ENCODE data around the gene APC. TPM values are rescaled to one million over a fixed set of nuclear protein-coding genes. Genes with fewer than 3 reads are reported as not detected.

APC gene
- total and polyA plus RNA-seq, 2 donors (not counting 1 experiment from before 2014, with no cell fraction given): 8.1 to 55.8 TPM

GRCh38 chr5:112689155-112689909 is 48.4 kb upstream of the APC start:
- intact Hi-C loops (cut with micrococcal nuclease): no loop called here
- Mint-ChIP-seq H3K27ac (no peak overlapping the region), H3K9me3 (ENCODE audit: insufficient read depth) (no peaks in the 10 kb centered on the region), H3K4me1 (peaks cover 14% of the 10 kb centered on the region), H3K4me3 (no peak overlapping the region), H3K27me3 (peaks cover 10% of the 10 kb centered on the region)
- no peak for DNase-seq
- H3K9me3 ChIP-seq (ENCODE audit: control extremely low read depth in 1 of 3, control insufficient read depth in 2 of 3, insufficient read depth in 1 of 3, low read length in 2 of 3): peaks cover 0 to 7% (median 0%) of the 10 kb centered on the region in 3 donors
- no peak for ATAC-seq (ENCODE audit: low read depth)
- H3K4me2 ChIP-seq (replicated peaks; ENCODE audit: low read depth, low read length, poor library complexity, severe bottlenecking): no peak overlapping the region
- no peak overlapping the region for H3K9ac ChIP-seq (ENCODE audit: low read length)
- no peaks in the 10 kb centered on the region for H3K36me3 ChIP-seq (replicated peaks in 1 of 2; ENCODE audit: control extremely low read depth in 1 of 2, control insufficient read depth in 1 of 2, extremely low read depth in 1 of 2, insufficient read depth in 2 of 2, low read length in 1 of 2)
- H4K20me1 ChIP-seq (ENCODE audit: control insufficient read depth, insufficient read depth, low read length, poor library complexity, severe bottlenecking): no peaks in the 10 kb centered on the region
- H3K79me2 ChIP-seq (ENCODE audit: control insufficient read depth, insufficient read depth, low read length): no peaks in the 10 kb centered on the region
- CTCF ChIA-PET: no interaction called here
- TF ChIP-seq CTCF (IDR thresholded peaks at IDR 0.05) (no peak), EZH2 (IDR thresholded peaks at IDR 0.05; ENCODE audit: borderline replicate concordance, insufficient read depth, low read depth, low read length, poor library complexity, severe bottlenecking) (no peak)
- 0% methylated on average over 1 of the region's 3 CpGs for WGBS (ENCODE audit: insufficient coverage)
- no peak overlapping the region for H3K4me3 ChIP-seq (ENCODE audit: control extremely low read depth in 1 of 5, extremely low read depth in 1 of 5, insufficient read depth in 1 of 5, low read depth in 2 of 5, low read length in 4 of 5)
- no peak overlapping the region for H3K27ac ChIP-seq (ENCODE audit: low read length in 2 of 2)
- POLR2A ChIA-PET: no interaction called here
- no peak overlapping the region for H2AFZ ChIP-seq (ENCODE audit: insufficient read depth, low read depth, low read length, poor library complexity, severe bottlenecking)
- peaks cover 6 to 13% of the 10 kb centered on the region in 2 donors for H3K4me1 ChIP-seq (ENCODE audit: control insufficient read depth in 2 of 2, insufficient read depth in 2 of 2, low read length in 2 of 2)
- peaks cover 0 to 6% (median 0%) of the 10 kb centered on the region in 4 experiments for H3K27me3 ChIP-seq (replicated peaks in 1 of 4; ENCODE audit: control extremely low read depth in 1 of 4, control insufficient read depth in 3 of 4, insufficient read depth in 4 of 4, low read length in 3 of 4)

GRCh38 chr5:112690605-112691338 is 46.9 kb upstream of the APC start:
- intact Hi-C loops (cut with micrococcal nuclease): no loop called here
- Mint-ChIP-seq H3K9me3 (ENCODE audit: insufficient read depth) (no peaks in the 10 kb centered on the region), H3K4me1 (peaks cover 7% of the 10 kb centered on the region), H3K4me3 (no peak overlapping the region), H3K27me3 (peaks cover 13% of the 10 kb centered on the region), H3K27ac (no peak overlapping the region)
- Histone ChIP-seq H3K27me3 (replicated peaks in 1 of 4; ENCODE audit: control extremely low read depth in 1 of 4, control insufficient read depth in 3 of 4, insufficient read depth in 4 of 4, low read length in 3 of 4) (peaks cover 0 to 6% (median 0%) of the 10 kb centered on the region in 4 experiments), H2AFZ (ENCODE audit: insufficient read depth, low read depth, low read length, poor library complexity, severe bottlenecking) (no peak overlapping the region), H3K79me2 (ENCODE audit: control insufficient read depth, insufficient read depth, low read length) (no peaks in the 10 kb centered on the region), H3K9me3 (ENCODE audit: control extremely low read depth in 1 of 3, control insufficient read depth in 2 of 3, insufficient read depth in 1 of 3, low read length in 2 of 3) (peaks cover 0 to 7% (median 0%) of the 10 kb centered on the region in 3 donors), H3K36me3 (replicated peaks in 1 of 2; ENCODE audit: control extremely low read depth in 1 of 2, control insufficient read depth in 1 of 2, extremely low read depth in 1 of 2, insufficient read depth in 2 of 2, low read length in 1 of 2) (no peaks in the 10 kb centered on the region), H3K4me2 (replicated peaks; ENCODE audit: low read depth, low read length, poor library complexity, severe bottlenecking) (no peak overlapping the region), H3K27ac (ENCODE audit: low read length in 2 of 2) (no peak overlapping the region), H3K4me3 (ENCODE audit: control extremely low read depth in 1 of 5, extremely low read depth in 1 of 5, insufficient read depth in 1 of 5, low read depth in 2 of 5, low read length in 4 of 5) (no peak overlapping the region), H4K20me1 (ENCODE audit: control insufficient read depth, insufficient read depth, low read length, poor library complexity, severe bottlenecking) (no peaks in the 10 kb centered on the region), H3K4me1 (ENCODE audit: control insufficient read depth in 2 of 2, insufficient read depth in 2 of 2, low read length in 2 of 2) (peaks cover 0 to 4% of the 10 kb centered on the region in 2 donors), H3K9ac (ENCODE audit: low read length) (no peak overlapping the region)
- WGBS (ENCODE audit: insufficient coverage): no CpG with 5 or more reads among the region's 3 CpGs
- no peak for TF ChIP-seq CTCF (IDR thresholded peaks at IDR 0.05)
- TF ChIP-seq EZH2 (IDR thresholded peaks at IDR 0.05; ENCODE audit: borderline replicate concordance, insufficient read depth, low read depth, low read length, poor library complexity, severe bottlenecking): no peak
- ATAC-seq (ENCODE audit: low read depth): no peak
- DNase-seq: no peak
- POLR2A ChIA-PET: no interaction called here
- CTCF ChIA-PET: interaction anchor here (1.3 to 3.5 kb wide), 2 partner anchors 67 to 514 kb away, joined by 3 to 18 read pairs; no protein-coding TSS in a partner anchor

Data from B cell (primary cell).